ENCODE measurements around the gene KRT39. TPM values are rescaled to one million over a fixed set of nuclear protein-coding genes. Genes with fewer than 3 reads are reported as not detected.

Gene KRT39
- total and polyA plus RNA-seq, 10 of the 15 experiments (the other 5 are each of a cell fraction or from before 2014, with no cell fraction given): not detected

DNA sequence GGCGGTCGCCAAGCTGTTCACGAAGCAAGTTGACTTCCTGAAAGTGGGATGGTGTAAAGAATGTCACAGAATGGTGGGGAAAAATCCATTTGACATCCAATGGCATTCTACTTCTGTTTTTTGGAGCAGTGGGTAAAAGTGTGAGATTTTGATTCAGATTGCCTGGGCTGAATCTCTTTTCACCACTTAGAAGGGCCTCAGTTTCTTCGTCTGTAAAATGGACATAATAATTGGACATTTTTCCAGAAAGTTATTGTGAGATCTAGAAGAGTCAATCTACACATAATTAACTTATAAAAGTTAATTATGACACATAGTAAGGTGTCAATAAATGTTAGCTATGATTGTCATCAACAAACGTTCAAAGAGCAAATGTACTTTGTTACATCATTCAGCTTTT, 14.4 kb upstream of the KRT39 start:
- no peak for DNase-seq (ENCODE audit: low read depth, low spot score)
- Histone ChIP-seq H3K9me3 (replicated peaks; ENCODE audit: control insufficient read depth, insufficient read depth, low read length) (no peaks in the 10 kb centered on the region), H3K79me2 (ENCODE audit: control insufficient read depth, insufficient read depth, low read length) (no peaks in the 10 kb centered on the region), H4K20me1 (ENCODE audit: control insufficient read depth, insufficient read depth) (no peaks in the 10 kb centered on the region), H3K27me3 (replicated peaks in 1 of 2; ENCODE audit: control insufficient read depth in 2 of 2, insufficient read depth in 2 of 2, low read length in 1 of 2) (peaks cover 0 to 5% of the 10 kb centered on the region in 2 experiments; a peak in 2 of 4 replicates), H3K4me1 (ENCODE audit: control insufficient read depth, insufficient read depth, low read length) (no peaks in the 10 kb centered on the region), H3K4me3 (no peak overlapping the region), H2AFZ (ENCODE audit: control insufficient read depth, low read depth, low read length) (no peak overlapping the region), H3K4me2 (ENCODE audit: control insufficient read depth, insufficient read depth) (no peak overlapping the region), H3K27ac (ENCODE audit: control insufficient read depth, insufficient read depth) (no peak overlapping the region), H3K36me3 (ENCODE audit: control insufficient read depth in 2 of 2, insufficient read depth in 2 of 2, low read length in 1 of 2) (no peaks in the 10 kb centered on the region), H3K9ac (ENCODE audit: control insufficient read depth, insufficient read depth, low read length) (no peak overlapping the region)
- no peak for FAIRE-seq
- RAD21 ChIA-PET (ENCODE audit: unreplicated experiment): no interaction called here
- SMC1A ChIA-PET (ENCODE audit: uncharacterized antibody, unreplicated experiment): no interaction called here
- TF ChIP-seq RUNX3 (IDR thresholded peaks at IDR 0.05; ENCODE audit: low read length) (no peak), WRNIP1 (IDR thresholded peaks at IDR 0.05; ENCODE audit: borderline replicate concordance, low read depth, low read length) (no peak), ATF7 (IDR thresholded peaks at IDR 0.05; ENCODE audit: low read depth) (no peak), PAX5 (IDR thresholded peaks at IDR 0.05; ENCODE audit: borderline replicate concordance, low read depth, low read length) (no peak), BCL11A (IDR thresholded peaks at IDR 0.05; ENCODE audit: low read depth, low read length) (no peak), SMARCA5 (IDR thresholded peaks at IDR 0.05) (no peak), ETV6 (conservative IDR thresholded peaks at IDR 0.05 in 1 of 2, IDR thresholded peaks at IDR 0.05 in 1 of 2; ENCODE audit: borderline replicate concordance in 1 of 2, low read depth in 1 of 2) (no peak), EED (IDR thresholded peaks at IDR 0.05; ENCODE audit: low read depth) (no peak), SIX5 (IDR thresholded peaks at IDR 0.05; ENCODE audit: low read depth, low read length, severe bottlenecking) (no peak), PAX8 (IDR thresholded peaks at IDR 0.05) (no peak), CHD2 (IDR thresholded peaks at IDR 0.05; ENCODE audit: borderline replicate concordance, low read depth, low read length) (no peak), RAD51 (IDR thresholded peaks at IDR 0.05) (no peak), KDM1A (IDR thresholded peaks at IDR 0.05; ENCODE audit: borderline replicate concordance) (no peak), SPI1 (IDR thresholded peaks at IDR 0.05; ENCODE audit: borderline replicate concordance, insufficient read depth, low read depth, low read length) (no peak), ZNF24 (IDR thresholded peaks at IDR 0.05) (no peak)
- TF ChIP-seq, protein P1, sequence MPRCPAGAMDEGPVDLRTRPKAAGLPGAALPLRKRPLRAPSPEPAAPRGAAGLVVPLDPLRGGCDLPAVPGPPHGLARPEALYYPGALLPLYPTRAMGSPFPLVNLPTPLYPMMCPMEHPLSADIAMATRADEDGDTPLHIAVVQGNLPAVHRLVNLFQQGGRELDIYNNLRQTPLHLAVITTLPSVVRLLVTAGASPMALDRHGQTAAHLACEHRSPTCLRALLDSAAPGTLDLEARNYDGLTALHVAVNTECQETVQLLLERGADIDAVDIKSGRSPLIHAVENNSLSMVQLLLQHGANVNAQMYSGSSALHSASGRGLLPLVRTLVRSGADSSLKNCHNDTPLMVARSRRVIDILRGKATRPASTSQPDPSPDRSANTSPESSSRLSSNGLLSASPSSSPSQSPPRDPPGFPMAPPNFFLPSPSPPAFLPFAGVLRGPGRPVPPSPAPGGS (IDR thresholded peaks at IDR 0.05; ENCODE audit: borderline replicate concordance, insufficient read depth, low read depth, low read length, poor library complexity, severe bottlenecking): no peak
- TF ChIP-seq, protein P2, sequence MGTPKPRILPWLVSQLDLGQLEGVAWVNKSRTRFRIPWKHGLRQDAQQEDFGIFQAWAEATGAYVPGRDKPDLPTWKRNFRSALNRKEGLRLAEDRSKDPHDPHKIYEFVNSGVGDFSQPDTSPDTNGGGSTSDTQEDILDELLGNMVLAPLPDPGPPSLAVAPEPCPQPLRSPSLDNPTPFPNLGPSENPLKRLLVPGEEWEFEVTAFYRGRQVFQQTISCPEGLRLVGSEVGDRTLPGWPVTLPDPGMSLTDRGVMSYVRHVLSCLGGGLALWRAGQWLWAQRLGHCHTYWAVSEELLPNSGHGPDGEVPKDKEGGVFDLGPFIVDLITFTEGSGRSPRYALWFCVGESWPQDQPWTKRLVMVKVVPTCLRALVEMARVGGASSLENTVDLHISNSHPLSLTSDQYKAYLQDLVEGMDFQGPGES (IDR thresholded peaks at IDR 0.05): no peak
- in situ Hi-C loops (cut with MboI): no loop called here
- CTCF ChIA-PET: no interaction called here
- POLR2A ChIA-PET: no interaction called here
- no peak for ATAC-seq
- under 1% methylated on average over 5 of the region's 5 CpGs for WGBS (ENCODE audit: insufficient coverage, insufficient replicate concordance, low lambda C conversion rate, missing lambda C conversion rate)
- no TSS peak for BruUV-seq (replicated peaks)
- intact Hi-C loops (cut with micrococcal nuclease; ENCODE audit: unreplicated experiment): no loop called here

All from GM12878 (cell line).